ENCODE results near the gene SMARCD1.
A peak's percentile ranks its signal among the peaks of the same experiment; 100 is the strongest.

Gene SMARCD1

DNA sequence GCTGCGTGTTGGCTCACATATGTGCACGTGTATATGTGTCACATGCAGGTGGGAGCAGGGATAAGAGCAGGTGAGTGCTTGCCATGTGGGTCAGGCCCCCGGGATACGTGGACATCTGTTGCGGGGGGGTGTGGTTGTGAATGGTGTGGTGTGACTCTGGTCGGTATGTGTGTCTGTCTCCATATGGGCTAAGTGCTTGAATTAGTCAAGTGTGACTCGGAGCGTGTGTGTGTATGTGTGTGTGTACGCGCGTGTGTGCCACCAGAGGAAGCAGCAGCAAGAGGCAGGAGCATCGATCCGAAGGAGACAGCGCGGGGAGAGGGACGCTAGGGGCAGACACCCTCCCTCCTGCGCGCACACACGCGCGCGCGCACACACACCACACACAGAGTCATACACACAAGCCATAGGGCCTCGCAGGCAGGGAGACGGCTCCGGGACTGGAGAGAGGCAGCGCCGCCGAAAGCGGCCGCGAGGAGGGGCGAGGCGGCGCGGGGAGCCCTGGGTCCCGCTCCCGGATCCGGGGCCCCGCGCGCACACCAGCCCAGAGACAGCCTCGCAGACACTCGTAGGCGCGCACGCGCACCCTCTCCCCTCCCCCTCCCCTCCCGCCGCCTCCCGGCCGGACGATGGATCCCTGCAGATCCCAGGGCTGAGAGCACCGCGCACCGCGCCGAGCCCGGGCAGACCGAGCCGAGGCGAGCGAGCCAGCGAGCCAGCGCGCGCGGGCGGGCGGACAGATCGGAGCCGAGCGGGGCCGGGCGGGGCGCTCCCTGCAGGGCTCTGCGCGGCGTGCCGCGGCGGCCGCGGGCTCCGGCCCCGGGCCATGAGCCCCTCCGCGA is 27.9 kb upstream of the SMARCD1 start, which contains the start of gene ASIC1:
Gene ASIC1, plus strand, starts transcription at position 597 of the 842 bp plus-strand sequence. CDS start 1,171 bp downstream, outside the sequence.
- no peak for DNase-seq (ENCODE audit: low read depth, low spot score)

DNA sequence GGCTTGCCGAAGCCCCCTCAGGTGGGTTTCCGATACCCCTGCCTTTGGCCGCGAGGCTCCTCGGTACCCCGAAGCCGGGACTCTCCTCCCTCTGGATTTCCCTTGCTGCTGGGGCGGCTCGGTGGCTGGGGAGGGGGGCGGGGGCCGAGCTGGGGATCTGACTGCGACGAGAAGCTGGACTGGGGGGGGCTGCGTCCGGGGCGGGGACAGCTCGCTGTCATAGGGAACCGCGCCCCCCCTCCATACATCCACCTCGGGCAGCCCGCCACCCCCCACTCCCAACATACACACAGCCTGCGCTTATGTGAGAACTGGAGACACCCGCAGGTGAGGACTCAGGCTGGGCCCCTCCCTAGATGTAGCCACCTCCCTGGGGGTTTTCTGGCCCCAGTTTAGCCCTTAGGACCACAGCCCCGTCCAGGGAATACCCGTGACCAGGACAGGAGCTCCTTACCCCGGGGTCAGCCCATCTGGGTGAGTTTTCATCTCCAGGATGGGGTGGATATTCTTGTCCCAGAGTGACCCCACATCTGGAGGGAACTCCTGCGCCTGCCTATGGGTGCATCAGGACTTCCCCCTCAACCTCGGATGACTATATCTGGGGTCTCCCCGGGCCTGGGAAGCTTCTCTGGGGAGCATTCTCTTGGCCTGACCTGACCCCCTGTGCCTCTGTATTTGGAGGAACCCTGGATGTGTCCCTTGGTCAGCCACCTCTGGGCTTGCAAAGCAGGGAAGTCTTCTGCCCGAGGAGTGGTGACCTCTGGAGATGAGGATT is 27.1 kb upstream of the SMARCD1 start:
- DNase-seq (ENCODE audit: low read depth, low spot score), result no peak

DNA sequence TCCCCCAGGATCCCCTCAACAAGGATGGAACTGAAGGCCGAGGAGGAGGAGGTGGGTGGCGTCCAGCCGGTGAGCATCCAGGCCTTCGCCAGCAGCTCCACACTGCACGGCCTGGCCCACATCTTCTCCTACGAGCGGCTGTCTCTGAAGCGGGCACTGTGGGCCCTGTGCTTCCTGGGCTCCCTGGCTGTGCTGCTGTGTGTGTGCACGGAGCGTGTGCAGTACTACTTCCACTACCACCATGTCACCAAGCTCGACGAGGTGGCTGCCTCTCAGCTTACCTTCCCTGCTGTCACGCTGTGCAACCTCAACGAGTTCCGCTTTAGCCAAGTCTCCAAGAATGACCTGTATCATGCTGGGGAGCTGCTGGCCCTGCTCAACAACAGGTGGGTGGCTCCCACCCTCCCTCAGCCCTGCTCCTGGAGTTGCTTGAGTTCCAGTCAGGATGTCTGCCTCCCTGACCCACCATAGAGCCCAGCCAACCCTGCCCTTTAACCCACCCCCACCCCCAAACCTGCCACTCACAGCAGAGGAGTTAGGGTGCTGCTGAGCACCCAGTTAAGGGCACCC is 26.3 kb upstream of the SMARCD1 start:
- DNase-seq (ENCODE audit: low read depth, low spot score), result no peak

DNA sequence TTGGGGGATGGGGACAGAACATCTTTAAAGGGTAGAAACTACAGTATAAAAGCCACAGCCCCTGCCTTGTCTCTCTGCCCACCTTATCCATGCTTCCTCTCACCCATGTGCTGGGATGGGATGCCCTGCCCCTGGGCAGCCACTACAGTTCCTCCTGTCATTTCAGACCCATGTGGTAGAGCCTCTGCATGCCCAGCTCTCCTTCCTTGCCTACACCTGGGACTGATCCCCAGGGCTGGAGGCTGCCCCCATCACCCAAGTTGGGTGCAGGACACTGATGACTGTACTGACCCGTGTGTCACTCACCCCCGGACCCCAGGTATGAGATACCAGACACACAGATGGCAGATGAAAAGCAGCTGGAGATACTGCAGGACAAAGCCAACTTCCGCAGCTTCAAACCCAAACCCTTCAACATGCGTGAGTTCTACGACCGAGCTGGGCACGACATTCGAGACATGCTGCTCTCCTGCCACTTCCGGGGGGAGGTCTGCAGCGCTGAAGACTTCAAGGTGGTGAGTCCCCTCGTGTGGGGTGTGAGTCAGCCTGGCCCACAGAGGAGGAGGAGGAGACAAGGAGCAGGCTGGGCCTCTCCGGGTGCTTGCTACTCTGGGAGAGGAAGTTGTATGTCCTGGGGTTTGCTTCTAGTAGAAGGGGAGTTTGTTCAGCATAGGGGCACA is 25.6 kb upstream of the SMARCD1 start:
- DNase-seq (ENCODE audit: low read depth, low spot score), result no peak

DNA sequence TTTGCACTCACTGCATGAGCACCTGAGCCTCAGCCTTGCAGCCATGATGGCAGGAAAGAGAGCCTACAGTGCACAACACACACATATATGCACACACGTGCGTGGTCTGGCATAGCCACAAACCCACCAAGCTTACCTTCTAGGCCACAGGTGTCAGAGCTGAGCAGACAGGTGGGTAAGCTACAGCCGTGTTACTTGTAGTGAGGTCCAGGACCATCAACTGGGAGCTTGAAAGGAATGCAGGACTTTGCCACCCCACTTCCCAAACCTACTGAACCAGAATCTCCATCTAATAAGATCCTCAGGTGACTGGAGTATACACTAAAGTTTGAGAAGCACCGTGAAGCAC is 25.0 kb upstream of the SMARCD1 start:
- no peak for DNase-seq (ENCODE audit: low read depth, low spot score)

DNA sequence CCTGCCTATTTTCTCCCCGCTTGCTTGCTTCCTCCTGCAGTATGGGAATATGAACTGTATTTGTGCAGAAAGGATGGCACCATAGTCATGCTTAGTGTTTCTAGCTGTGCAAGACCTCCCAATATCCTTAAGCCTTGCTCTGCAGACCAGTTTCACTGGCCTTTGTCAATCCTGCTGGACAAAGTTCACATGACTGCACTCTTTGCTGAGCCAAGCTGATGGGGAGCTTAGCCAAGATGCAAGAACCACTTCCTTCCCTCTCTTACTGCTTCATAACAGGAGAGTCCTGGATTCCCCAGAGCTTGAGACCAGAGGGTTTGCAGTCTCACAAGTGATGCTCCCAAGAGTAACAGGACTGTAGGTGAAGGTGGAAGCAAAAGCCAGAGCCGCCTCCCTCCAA is 24.0 kb upstream of the SMARCD1 start:
- no peak for DNase-seq (ENCODE audit: low read depth, low spot score)

DNA sequence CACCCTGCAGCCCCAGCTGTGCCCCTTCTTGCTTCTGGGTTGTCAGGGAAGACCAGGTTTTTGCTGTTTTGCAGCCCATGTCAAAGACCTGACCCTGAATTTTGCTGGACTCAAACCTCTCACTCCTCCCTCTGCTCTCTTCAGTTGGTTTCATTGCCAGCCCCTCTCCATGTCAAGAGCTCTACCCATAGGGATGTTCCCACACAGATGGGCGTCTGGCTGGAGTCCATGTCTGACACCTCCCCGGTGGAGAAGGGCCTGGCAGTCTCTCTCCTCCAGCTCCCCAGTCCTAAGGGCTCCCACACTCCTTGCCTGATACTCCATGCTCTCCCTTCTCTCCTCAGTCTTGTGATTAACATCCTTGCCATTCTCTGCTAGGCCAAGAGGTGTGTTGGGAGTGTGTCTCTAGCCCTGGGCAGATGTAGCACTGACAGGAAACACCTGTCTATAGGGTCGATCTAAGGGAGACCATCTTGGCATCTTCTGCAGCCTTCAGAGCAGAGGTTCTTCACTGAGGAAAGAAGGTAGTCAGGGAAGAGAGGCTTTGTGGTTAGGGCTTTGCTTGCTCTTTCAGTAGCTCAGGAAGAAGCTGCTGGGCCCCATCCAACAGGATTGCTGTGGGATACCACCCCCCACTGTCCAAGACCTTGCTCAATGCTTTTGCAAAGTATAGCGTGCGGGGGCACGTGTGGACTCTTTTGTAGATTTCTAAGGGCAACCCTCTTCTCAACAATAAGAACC is 23.0 kb upstream of the SMARCD1 start:
- DNase-seq (ENCODE audit: low read depth, low spot score), result no peak

DNA sequence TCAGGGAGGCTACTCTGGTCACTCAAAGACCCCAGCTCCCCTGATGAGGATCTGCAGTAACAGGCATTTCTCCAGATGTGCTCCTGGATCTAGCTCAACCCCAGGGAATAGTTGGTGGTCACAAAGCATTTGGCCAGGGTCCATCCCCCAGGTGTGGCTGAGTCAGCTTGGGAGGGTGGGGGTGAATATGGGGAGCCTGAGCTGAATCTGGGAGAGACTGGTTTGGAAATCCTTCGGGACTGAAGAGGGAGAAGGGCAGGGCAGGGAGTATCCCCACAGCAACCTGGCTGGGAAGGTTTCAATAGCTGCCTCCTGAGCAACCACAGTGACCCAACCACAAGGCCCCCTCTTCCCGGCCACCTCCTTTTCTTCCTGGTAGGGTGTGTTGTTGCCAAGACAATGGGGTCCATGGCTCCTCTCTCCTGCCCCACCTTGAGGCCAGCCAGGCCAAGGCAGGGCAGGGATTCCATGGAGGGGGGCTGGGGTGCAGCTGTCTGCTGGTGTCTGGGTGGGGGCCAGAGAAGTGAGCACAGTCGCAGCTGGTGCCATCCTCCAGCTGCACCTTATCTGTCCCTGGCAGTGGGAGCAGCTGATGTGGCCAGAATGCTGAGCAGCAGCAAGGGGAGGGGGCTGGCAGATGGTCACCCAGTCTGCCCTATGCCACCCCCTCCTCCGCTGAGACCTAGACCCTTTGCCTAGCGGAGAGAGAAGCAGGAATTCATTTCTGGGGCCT is 22.2 kb upstream of the SMARCD1 start:
- DNase-seq (ENCODE audit: low read depth, low spot score), result no peak

DNA sequence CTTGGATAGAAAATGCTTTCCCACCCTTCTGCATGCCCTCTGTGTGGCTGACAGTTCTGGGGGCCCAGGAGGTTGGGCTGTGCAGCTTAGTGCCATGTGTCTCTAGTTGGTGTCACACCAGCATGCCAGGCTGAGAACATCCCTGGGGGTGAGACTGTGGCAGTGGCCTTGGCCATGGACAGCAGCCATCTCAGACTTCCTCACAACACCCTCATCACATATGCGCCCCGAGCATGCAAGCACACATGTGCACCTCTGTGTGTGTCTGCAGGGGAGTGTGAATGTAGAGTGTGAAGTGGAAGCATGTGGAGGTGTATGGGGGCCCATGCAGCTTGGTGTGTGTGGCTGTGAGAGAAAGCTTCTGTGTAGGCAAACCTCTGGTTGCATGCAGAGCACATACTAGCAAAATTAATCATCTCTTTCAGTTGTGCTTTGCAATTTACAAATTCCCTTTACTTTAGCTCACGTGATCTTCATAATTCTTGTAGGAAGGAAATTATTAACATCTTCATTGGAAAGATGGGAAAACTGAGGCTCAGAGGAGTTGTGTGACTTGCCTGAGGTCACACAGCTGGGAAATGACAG is 19.3 kb upstream of the SMARCD1 start:
- no peak for DNase-seq (ENCODE audit: low read depth, low spot score)

DNA sequence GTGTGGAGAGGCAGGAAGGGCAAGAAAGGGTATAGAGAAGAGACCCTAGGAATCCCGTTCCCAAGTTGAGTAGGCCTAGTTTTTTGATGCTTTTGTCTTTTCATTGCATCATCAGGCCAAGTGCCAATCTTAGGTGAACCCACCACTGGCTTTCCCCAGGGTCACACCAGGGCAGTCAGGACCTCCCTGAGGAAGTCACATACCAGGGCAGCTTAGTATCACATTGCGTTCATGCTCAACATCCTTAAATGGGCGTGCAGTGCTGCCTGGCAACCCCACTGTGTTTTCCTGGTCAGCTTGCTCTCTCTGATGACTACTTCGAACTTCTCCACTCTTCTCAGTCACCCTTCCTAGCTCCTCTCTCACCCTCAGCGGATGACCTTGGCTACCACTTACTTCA is 18.7 kb upstream of the SMARCD1 start:
- DNase-seq (ENCODE audit: low read depth, low spot score), result no peak

DNA sequence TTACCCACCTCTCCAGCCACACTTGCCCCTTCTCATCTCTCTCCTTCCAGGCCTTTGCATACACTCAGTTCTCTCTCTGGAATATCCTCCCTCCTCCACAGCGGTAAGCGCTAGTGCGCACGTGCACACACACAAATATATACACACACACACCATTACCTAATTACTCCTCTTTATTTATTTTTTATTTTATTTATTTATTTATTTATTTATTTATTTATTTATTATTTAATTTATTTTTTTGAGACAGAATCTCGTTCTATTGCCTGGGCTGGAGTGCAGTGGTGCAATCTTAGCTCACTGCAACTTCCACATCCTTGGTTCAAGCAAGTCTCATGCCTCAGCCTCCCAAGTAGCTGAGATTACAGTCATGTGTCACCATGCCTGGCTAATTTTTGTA is 16.1 kb upstream of the SMARCD1 start:
- DNase-seq (ENCODE audit: low read depth, low spot score), result no peak

DNA sequence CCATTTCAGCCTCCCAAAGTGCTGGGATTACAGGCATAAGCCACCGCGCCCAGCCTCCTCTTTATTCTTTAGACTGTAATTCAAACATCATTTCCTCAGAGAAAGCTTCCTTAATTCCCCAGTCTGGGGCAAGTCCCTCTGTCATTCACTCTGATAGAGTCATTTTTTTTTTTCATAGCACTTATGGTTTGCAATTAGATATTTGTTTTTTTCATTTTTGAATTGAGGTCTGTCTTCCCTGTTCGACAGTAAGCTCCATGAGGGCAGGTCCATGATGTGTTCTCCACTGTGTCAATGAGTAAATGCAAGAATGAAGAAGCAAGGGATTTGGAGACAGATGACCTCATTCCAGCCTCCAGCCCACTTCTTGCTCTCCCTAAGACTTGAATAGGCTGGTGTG is 15.6 kb upstream of the SMARCD1 start:
- DNase-seq (ENCODE audit: low read depth, low spot score), result no peak

DNA sequence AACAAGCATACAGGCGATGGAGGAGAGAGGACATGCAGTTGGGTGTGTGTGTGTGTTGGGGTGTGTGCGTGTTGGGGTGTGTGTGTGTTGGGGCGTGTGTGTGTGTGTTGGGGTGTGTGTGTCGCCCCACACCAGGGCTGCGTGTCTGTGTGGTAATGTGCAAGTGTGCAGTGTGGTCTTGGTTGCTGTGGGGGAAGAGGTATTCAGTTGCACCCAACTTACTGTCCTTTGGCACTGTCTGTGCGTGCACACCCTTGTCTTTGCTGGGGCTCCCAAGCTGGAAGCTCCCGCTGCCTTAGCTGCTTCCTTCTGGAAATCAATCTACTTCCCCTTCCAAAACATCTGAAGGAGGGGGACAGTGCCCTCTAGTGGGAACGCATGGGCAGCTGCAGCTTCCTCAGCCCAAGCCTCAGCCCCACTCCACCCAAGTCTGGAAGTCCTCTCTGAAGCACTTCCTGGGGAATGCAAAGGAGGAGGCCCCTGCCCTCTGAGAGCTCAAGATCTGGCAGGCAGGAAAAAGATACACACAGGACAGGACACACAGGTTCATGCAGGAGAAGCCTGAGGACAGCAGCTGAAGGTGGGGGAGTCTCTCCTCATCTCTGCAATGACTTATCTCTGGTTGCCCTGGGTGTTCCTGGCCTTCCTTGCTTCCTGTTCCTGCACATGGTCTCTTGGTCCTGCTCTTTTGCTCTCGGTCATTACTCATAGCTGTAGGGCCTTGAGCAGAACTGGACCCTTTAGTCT is 14.7 kb upstream of the SMARCD1 start:
- peak; percentile 44 for DNase-seq (ENCODE audit: low read depth, low spot score)

DNA sequence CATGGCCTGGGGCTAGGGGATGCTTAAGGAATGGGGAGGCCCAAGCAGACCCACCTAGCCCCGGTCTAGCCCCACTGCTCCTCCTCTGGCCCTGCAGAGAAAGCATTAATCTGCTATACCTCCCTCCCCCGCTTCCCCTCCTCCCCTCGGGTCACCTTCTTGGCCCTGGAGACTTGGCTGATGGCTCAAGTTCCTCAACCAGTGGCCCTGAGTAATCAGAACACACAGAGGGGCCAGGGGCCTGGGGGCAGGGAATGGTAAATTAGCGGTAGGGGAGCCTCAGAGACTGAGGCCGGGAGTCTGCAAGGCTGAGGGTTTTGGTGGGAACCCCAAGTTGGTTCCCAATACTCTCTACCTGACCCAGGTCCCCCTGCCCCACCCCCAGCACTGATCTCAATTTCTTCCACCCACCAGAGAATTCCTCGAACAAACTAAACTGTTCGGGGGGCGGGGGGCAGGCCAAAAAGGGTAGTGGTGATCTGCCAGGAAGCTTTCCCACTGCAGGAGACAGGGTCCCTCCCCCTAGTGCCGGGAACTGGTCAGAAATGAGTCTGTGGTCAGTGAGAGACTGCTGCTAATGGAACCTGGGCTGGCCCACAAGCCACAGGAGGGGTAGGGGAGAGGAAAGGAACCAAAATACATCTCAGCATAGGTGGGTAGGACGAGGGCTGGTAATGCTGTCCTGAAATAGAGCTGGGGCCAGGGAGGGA is 12.8 kb upstream of the SMARCD1 start:
- no peak for DNase-seq (ENCODE audit: low read depth, low spot score)

DNA sequence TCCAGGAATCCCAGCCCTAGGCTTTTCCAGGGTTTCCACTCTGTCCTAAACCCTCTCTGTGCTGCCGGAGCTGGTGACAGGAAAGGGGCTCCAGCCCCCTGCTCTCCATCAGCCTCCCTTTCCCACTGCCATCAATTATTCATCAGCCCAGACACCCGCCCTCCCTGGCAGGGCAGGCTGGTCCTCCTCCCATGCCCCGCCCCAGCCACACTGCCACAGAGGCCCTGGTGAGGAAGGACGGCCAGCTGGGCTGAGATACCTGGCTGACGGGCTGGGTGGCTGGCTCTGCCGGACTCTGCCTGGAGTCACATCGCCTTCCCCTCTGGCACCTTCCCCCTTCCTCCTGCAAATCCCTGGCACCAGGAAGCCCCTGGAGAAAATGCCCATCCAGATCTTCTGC is 11.9 kb upstream of the SMARCD1 start:
- DNase-seq (ENCODE audit: low read depth, low spot score), result no peak

DNA sequence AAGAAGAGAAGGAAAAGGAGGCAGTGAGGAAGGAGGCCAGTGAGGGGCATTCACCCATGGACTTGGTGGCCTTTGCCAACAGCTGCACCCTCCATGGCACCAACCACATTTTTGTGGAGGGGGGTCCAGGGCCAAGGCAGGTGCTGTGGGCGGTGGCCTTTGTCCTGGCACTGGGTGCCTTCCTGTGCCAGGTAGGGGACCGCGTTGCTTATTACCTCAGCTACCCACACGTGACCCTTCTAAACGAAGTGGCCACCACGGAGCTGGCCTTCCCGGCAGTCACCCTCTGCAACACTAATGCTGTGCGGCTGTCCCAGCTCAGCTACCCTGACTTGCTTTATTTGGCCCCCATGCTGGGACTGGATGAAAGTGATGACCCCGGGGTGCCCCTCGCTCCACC is 11.4 kb upstream of the SMARCD1 start:
- no peak for DNase-seq (ENCODE audit: low read depth, low spot score)

DNA sequence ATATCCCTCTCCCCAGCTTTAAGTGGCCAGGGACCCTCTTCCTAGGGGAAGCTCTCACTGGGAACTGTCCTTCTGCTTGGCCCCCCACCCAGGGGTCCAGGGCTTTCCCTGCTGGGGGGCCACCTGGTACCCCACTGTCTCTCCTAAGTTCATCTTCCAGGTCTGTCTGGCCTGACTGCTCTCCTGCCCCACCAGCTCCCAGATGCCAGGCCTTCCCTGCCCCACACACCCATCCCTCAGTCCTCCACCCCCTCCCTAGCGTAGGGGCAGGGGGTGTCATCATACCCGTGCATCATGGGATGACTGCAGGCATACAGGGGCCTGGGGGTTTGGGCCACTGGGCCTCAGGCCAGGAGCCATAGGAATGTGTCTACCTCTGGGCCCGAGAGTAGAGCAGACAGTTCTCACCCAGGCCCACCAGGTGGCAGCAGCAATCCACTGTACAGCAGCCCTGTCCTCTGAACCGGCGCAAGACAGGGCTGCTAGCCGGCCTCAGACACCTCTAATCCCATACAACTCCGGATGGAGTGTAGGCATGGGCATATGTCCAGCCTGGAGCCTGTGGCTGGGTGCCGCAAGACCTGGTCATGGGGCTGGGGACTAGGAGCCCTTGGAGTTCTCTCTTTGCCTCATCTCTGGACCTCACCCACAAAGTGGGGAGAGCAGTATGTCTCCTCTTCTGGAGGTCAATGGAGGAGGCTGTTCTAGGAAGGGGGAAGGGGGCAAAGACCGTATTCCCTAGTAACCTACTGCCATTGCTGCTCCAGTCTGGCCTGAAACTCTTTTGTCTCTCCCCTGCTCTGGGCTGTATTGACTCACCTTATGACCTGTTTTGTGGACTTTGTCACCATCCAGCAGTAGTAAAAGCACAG is 10.0 kb upstream of the SMARCD1 start:
- peak; percentile 70 for DNase-seq (ENCODE audit: low read depth, low spot score)

DNA sequence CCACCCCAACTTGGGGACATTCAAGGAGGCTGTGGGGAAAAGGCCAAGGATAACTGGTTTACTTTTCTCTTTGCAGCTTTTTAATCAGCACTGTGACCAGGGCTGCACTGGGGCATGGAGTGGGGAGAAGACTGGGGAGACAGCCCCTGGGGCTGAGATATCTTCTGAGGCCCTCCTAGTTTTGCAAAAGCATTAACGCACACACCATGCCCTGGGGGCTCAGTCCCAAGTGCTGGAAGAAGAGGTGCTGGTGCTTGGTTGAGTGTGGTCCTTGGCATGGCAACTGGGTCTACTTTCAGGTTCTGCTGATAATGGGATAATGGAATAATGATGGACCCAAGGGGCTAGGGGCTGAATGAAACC is 9.4 kb upstream of the SMARCD1 start:
- no peak for DNase-seq (ENCODE audit: low read depth, low spot score)
